Fibroblast of skin of left quadriceps (primary cell): ENCODE data around the gene CD8A.
"Not testable (repeated sequence)": the region's sequence is repeated elsewhere in the genome, so short reads cannot be mapped to it uniquely, and the experiment has no call there.

ENCODE experiments used
- DNase-seq, 2 experiments: peaks; one replicate each; pipeline ENCODE4 v3.0.0-alpha.2; 2013; ENCODE audit warnings: low read depth in 2 of 2

CD8A gene

GRCh38 chr2:86790676-86791572 lies at the start of gene CD8A:
CD8A (minus strand) TSS chr2:86790913; CDS start chr2:86790825, 88 bp downstream.
- no peak for DNase-seq

- not testable (repeated sequence) for DNase-seq
Observed at GRCh38 chr2:86839871-86840548, 49.3 kb upstream of the CD8A start.

DNA sequence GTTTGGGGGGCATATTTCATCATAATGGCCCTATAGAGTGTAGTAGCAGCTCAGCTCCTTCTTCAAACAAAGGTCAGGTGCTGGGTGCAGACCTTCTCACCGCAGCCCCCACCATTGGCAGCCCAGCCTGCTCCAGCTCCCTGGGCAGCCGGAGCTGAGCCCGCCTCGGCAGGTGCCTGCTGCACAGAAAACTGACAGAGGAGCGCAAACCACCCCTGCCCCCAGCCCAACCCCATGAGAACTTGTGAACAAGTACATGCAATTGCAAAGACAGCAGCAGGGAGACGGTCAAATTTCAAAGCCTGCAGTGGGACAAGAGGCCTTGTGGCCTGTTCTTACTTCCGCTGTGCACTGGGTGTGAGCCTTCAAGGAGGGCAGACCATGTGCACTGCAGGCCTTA lies 48.7 kb upstream of the CD8A start:
- not testable (repeated sequence) for DNase-seq

DNA sequence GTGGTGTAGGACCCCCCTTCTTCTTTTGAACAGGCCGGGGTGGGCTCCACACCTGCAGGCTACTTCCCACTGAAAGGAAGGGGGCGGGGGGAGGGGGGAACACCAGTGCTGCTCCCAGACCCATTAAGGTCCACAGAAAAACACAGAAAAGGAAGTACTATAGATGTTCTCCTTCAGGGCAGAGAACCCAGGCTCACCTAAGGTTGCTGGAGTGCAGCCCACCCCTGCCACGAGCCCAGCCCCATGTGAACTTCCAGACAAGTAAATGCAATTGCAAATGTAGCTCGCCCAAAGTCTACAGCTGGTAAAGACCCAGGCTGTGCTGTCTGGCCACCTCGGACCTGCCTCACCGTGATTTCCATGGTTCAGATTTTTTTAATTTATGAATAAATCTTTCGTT lies 47.0 kb upstream of the CD8A start:
- not testable (repeated sequence) for DNase-seq

- peak; percentile 76 to 77 for DNase-seq
Observed at GRCh38 chr2:86836915-86837695, 46.4 kb upstream of the CD8A start.

GRCh38 chr2:86835548-86835889 lies 44.8 kb upstream of the CD8A start:
- not testable (repeated sequence) for DNase-seq

DNA sequence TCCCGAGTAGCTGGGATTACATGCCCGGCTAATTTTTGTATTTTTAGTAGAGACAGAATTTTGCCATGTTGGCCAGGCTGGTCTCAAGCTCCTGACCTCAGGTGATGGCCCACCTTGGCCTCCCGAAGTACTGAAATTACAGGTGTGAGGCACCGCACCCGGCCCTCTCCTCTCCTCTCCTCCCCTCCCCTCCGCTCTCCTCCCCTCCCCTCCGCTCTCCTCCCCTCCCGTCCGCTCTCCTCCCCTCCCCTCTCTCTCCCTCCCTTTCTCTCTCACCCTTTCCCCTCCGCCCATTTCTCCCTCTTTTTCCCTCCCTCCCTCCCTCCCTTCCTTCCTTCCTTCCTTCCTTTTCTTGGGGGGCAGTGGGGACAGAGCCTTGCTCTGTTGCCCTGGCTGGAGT lies 42.6 kb upstream of the CD8A start:
- DNase-seq, result no peak

DNA sequence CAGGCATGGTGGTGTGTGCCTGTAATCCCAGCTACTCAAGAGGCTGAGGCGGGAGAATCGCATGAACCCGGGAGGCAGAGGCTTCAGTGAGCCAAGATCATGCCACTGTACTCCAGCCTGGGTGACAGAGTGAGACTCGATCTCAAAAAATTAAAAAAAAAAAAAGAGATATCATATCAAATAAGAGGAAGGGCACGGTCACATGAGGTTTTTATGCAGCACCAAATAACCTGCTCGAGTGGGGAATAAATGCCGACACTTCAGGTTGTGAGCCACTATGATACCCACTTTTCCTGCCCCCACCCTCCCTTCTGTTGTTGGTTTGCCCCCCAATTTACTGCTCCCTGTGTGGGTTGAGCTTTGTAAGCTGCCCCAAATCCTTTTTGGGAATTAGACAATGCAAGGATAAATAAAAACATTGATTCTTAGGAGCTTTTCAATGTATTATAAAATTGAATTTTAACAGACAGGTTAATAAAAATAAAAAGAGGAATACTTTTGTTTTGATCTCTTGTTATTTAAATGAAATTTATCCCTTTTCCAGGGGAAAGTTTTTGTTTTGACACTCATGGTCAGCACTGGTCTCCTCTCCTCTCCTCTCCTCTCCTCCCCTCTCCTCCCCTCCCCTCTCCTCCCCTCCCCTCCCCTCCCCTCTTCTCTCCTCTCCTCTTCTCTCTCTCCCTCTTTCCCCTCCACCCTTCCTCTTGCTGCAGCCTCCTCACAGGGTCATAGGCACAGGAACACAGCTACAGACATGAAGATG lies 41.8 kb upstream of the CD8A start:
- DNase-seq, result no peak

GRCh38 chr2:86831537-86831936 lies 40.8 kb upstream of the CD8A start:
- no peak for DNase-seq

- DNase-seq, result no peak
Observed at GRCh38 chr2:86826951-86827350, 36.2 kb upstream of the CD8A start.

DNA sequence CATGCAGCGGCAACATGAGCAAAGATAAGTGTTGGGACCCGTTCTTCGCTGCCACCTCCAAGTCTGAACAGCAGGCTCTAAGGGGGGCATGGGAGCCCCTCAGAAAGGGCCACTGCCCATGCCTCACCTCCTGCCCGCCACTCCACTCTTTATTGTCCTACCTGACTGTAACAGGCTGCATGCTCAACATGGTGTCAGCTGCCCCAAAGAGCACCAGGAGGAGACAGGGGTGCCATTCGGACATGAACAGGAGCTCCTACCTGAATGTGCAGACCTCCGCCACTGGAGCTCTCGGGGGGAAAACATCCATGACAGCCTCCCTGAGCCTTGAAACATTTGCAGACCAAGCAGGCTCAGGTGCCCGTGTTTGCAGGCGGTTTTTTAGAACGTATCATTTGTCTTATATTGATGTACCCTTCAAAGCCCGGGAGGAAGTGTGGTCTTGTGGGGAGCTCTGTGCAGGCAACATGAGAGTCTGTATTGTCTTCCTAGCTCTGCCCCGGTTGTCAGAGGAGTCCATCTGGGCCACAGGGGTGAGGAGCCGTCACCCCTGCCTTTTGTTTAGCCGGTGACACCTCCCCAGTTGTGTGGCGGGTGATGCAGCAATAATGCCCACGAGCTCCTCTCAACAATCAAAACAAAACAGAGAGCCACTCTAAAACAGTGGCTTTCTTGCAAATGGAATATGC lies 35.1 kb upstream of the CD8A start:
- no peak for DNase-seq

- no peak for DNase-seq
Observed at GRCh38 chr2:86825036-86825692, 34.5 kb upstream of the CD8A start.

DNA sequence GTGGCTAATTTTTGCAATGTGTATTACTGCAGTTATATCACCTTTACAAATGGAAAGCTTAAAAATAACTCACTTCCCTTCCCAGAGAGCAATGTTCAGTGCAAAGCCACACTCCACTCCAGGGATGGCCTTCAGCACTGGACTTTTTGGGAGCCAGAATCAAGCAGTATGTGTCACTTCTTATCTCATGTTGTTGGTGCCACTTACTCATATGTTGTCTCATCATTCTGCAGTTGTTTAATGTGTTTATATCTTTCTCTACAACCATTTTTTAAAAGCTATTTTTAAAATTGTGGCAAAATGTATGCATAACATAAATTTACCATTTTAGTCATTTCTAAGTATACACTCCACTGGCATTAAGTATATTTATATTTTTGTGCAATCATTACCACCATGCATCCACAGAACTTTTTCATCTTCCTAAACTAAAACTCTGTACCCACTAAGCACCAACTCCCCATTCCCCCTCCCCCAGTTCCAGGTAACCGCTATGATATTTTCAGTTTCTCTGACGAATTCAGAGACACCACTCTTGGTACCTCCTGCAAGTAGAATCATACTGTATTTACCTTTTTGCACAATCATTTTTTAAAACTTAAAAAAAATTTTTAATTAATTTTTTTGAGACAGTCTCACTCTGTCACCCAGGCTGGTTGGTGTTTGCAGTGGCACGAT lies 32.1 kb upstream of the CD8A start:
- no peak for DNase-seq

GRCh38 chr2:86821842-86822241 lies 31.1 kb upstream of the CD8A start:
- no peak for DNase-seq

DNA sequence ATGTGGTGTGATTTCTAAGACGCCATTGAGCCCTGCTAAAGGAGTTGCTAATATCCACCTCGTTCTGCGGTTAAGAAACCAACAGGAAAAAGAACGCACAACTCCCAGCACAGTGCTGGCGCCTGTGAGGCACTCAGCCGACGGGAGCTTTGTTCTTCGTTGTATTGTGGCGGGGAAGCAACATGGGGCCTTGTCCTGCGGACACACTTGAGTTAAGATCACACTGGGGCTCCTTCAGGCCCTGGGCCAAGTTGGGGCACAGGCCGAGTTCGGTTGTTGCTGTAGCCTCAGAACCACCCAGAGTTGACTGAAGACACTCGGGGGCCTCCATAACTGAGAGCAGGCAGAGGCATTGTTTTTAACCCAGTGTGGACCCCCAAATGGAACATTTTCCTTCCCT lies 30.6 kb upstream of the CD8A start:
- no peak for DNase-seq

- DNase-seq, result no peak
Observed at GRCh38 chr2:86818957-86819356, 28.2 kb upstream of the CD8A start.

- DNase-seq, result no peak
Observed at GRCh38 chr2:86818114-86818801, 27.5 kb upstream of the CD8A start.

- no peak for DNase-seq
Observed at GRCh38 chr2:86815611-86816010, 24.9 kb upstream of the CD8A start.

GRCh38 chr2:86809481-86810121 lies 18.9 kb upstream of the CD8A start:
- no peak for DNase-seq
